Bronchial smooth muscle cell (primary cell): ENCODE measurements around the gene FRG2C. TPM values are rescaled to one million over a fixed set of nuclear protein-coding genes. Genes with fewer than 3 reads are reported as not detected.

Experiments
- total RNA-seq: library from RNA; depleted of rRNA; stranded (reverse); fragments of >200 nt; gene quantifications from 2 replicates; pipeline ENCODE4 v1.2.1, GENCODE V29; 2014

FRG2C gene
- not detected in 2 replicates for total RNA-seq

DNA sequence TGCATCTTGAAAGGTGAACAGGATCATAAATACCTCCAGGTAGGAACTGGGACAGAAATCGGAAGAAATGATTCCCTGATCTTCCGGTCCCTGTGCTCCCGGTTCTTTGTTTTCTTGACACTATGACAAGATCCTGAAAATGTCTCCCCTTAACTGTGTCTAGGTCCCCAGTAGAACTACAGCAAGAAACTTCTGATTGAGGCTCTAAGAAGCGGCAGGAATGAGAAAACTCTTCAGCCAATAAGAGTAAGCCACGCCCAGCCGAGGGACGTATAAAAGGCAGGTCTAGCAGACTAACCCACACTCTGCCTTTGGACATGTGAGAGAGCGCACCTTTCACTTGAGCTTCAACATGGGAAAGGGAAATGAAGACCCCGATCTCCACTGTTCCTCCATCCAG is at the start of gene FRG2C:
FRG2C (plus strand) TSS at position 301 of the 400 bp plus-strand sequence; CDS start at position 353, 52 bp downstream.

Other genes starting within 250 kb of the FRG2C start
- 19.7 and 21.3 TPM in 2 replicates for gene ZNF717, start 121.2 kb downstream of the FRG2C start, total RNA-seq